Keratinocyte (primary cell): ENCODE results near the gene IFT52.

ENCODE experiments used
- CTCF ChIP-seq, 3 experiments: IDR thresholded peaks in 1 of 3; conservative IDR thresholded peaks in 1 of 3; optimal IDR thresholded peaks in 1 of 3; 2 replicates in 2 of 3; 3 replicates in 1 of 3; pipeline versions ENCODE3 to v1.5.1; 2011; ENCODE audit warnings: low read length in 3 of 3, mild to moderate bottlenecking in 3 of 3, moderate library complexity in 2 of 3, control low read depth in 1 of 3, inconsistent platforms in 1 of 3; ENCODE audit not compliant: insufficient read depth in 2 of 3; ENCODE audit errors: extremely low read depth in 1 of 3
- EZH2 ChIP-seq: IDR thresholded peaks from one replicate; pipeline ENCODE4 v1.6.1; 2012; ENCODE audit warnings: inconsistent platforms, mild to moderate bottlenecking, low read length, moderate library complexity

GRCh38 chr20:43549416-43550065 lies 41.2 kb upstream of the IFT52 start:
- TF ChIP-seq EZH2 (no peak), CTCF (optimal IDR thresholded peaks at IDR 0.05 in 1 of 3, IDR thresholded peaks at IDR 0.05 in 1 of 3, conservative IDR thresholded peaks at IDR 0.05 in 1 of 3; ENCODE audit: extremely low read depth in 1 of 3, insufficient read depth in 2 of 3, low read length in 3 of 3) (no peak)
